Panc1 (cell line): ENCODE results near the gene MTHFD1L.

Experiments
- POLR2AphosphoS5 ChIP-seq: IDR thresholded peaks from 2 replicates; pipeline ENCODE4 v1.6.1; 2012; ENCODE audit warnings: mild to moderate bottlenecking, low read depth, low read length, moderate library complexity
- TF ChIP-seq, protein P1 (sequence below): fragments of 450-650 bp; IDR thresholded peaks from 2 replicates; pipeline ENCODE4 v1.5.1; 2017; ENCODE audit warnings: mild to moderate bottlenecking

- TF ChIP-seq, protein P1, sequence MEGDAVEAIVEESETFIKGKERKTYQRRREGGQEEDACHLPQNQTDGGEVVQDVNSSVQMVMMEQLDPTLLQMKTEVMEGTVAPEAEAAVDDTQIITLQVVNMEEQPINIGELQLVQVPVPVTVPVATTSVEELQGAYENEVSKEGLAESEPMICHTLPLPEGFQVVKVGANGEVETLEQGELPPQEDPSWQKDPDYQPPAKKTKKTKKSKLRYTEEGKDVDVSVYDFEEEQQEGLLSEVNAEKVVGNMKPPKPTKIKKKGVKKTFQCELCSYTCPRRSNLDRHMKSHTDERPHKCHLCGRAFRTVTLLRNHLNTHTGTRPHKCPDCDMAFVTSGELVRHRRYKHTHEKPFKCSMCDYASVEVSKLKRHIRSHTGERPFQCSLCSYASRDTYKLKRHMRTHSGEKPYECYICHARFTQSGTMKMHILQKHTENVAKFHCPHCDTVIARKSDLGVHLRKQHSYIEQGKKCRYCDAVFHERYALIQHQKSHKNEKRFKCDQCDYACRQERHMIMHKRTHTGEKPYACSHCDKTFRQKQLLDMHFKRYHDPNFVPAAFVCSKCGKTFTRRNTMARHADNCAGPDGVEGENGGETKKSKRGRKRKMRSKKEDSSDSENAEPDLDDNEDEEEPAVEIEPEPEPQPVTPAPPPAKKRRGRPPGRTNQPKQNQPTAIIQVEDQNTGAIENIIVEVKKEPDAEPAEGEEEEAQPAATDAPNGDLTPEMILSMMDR, result no peak
- TF ChIP-seq POLR2AphosphoS5, result no peak
These were observed 223.5 kb downstream of the MTHFD1L start for GRCh38 chr6:151088963-151089362.
